ENCODE results near the gene SLC22A3.

SLC22A3 gene

DNA sequence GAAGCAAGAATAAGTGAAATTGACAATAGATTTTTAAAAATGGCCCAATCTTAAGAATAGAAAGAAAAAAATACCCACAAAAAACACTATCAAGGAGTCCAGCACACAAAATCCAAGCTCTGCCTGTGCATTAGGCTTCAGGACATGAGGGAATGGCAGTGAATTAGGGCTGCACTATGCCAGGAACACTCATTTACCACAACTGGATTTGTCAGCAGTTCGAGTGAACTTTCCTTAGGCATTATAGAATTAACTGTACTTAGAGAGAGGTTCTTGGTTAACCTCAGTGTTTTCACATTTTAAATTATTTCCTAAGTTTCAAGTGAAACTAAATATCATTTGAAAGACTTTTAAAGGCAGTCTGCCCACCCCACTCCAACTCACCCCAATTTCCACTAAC, 34.8 kb downstream of the SLC22A3 start:
- Histone ChIP-seq H3K4me3 (ENCODE audit: insufficient read depth in 1 of 2, low read depth in 1 of 2, low read length in 2 of 2) (no peak overlapping the region), H3K23ac (ENCODE audit: low read length in 2 of 2) (no peak overlapping the region), H3K18ac (ENCODE audit: low read depth in 1 of 2, low read length in 2 of 2) (no peak overlapping the region), H3K4me2 (ENCODE audit: low read length, poor library complexity, severe bottlenecking) (no peak overlapping the region), H2BK15ac (ENCODE audit: low read depth, poor library complexity, severe bottlenecking) (no peak overlapping the region), H3K79me1 (replicated peaks; ENCODE audit: low read length, poor library complexity, severe bottlenecking) (no peaks in the 10 kb centered on the region), H3K27ac (ENCODE audit: low read length, poor library complexity, severe bottlenecking) (no peak overlapping the region), H2AFZ (ENCODE audit: low read depth, low read length) (no peak overlapping the region), H4K91ac (ENCODE audit: low read length) (no peak overlapping the region), H3K36me3 (ENCODE audit: control insufficient read depth in 1 of 2, insufficient read depth in 2 of 2, low read depth in 1 of 2, low read length in 2 of 2) (no peaks in the 10 kb centered on the region), H4K8ac (ENCODE audit: low read length) (no peak overlapping the region), H3K9ac (ENCODE audit: low read length) (no peak overlapping the region), H3K14ac (ENCODE audit: low read length in 2 of 2) (no peak overlapping the region), H3K4me1 (ENCODE audit: control insufficient read depth, insufficient read depth, low read depth, low read length) (peaks cover 9% of the 10 kb centered on the region), H3K27me3 (ENCODE audit: control insufficient read depth in 1 of 2, insufficient read depth in 1 of 2, low read length in 2 of 2) (no peaks in the 10 kb centered on the region), H2BK120ac (ENCODE audit: low read depth, low read length) (no peak overlapping the region), H3K9me3 (ENCODE audit: control insufficient read depth, low read length) (no peaks in the 10 kb centered on the region), H2AK5ac (ENCODE audit: low read length, severe bottlenecking) (no peak overlapping the region), H2BK12ac (ENCODE audit: low read length in 2 of 2) (no peak overlapping the region), H2BK5ac (ENCODE audit: low read depth, low read length, poor library complexity, severe bottlenecking) (no peak overlapping the region), H3K4ac (ENCODE audit: low read depth in 1 of 2, low read length in 2 of 2) (no peak overlapping the region)
- no CpG with 5 or more reads among the region's 1 CpG for WGBS
- DNase-seq: no peak

DNA sequence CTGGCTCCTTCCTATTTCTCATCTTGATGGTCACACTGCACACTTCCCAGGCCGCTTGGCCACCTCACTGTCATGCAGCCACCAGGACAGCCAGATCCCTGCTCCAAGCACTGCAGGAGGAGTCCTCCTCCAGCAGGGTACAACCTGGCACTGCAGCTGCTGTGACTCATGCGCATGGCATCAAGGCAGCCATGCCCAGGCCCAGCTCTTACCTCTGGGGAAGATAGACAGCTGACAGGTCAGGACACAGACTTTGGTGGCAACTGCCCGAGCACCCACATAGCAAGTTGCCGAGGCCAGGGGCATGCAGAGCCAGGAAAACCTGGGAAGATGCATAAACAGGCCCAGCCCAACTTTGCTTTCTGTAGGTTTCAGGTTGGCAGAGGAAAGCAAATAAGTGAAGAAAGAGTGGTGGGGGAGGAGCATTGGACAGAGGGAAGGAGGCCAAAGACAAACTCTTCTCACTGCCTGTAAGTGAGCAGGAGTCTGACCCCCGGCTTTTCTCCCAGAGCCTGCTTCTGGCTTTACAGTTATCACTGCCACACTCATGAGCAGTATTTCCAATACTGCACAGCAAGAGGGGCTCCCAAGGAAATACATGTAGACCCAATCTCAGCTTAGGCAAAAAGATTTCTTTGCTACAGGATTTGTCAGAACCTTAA, 38.8 kb downstream of the SLC22A3 start:
- Histone ChIP-seq H3K4me3 (ENCODE audit: insufficient read depth in 1 of 2, low read depth in 1 of 2, low read length in 2 of 2) (peak overlapping the region in 1 of 2 experiments; percentile 14), H3K18ac (ENCODE audit: low read depth in 1 of 2, low read length in 2 of 2) (no peak overlapping the region), H3K14ac (ENCODE audit: low read length in 2 of 2) (no peak overlapping the region), H2BK15ac (ENCODE audit: low read depth, poor library complexity, severe bottlenecking) (no peak overlapping the region), H3K79me1 (replicated peaks; ENCODE audit: low read length, poor library complexity, severe bottlenecking) (no peaks in the 10 kb centered on the region), H3K27me3 (ENCODE audit: control insufficient read depth in 1 of 2, insufficient read depth in 1 of 2, low read length in 2 of 2) (no peaks in the 10 kb centered on the region), H3K4ac (ENCODE audit: low read depth in 1 of 2, low read length in 2 of 2) (no peak overlapping the region), H3K27ac (ENCODE audit: low read length, poor library complexity, severe bottlenecking) (no peak overlapping the region), H3K23ac (ENCODE audit: low read length in 2 of 2) (no peak overlapping the region), H2AFZ (ENCODE audit: low read depth, low read length) (no peak overlapping the region), H3K9ac (ENCODE audit: low read length) (no peak overlapping the region), H4K8ac (ENCODE audit: low read length) (no peak overlapping the region), H3K36me3 (ENCODE audit: control insufficient read depth in 1 of 2, insufficient read depth in 2 of 2, low read depth in 1 of 2, low read length in 2 of 2) (no peaks in the 10 kb centered on the region), H2BK120ac (ENCODE audit: low read depth, low read length) (no peak overlapping the region), H2BK5ac (ENCODE audit: low read depth, low read length, poor library complexity, severe bottlenecking) (no peak overlapping the region), H4K91ac (ENCODE audit: low read length) (no peak overlapping the region), H3K4me2 (ENCODE audit: low read length, poor library complexity, severe bottlenecking) (no peak overlapping the region), H2AK5ac (ENCODE audit: low read length, severe bottlenecking) (no peak overlapping the region), H3K4me1 (ENCODE audit: control insufficient read depth, insufficient read depth, low read depth, low read length) (peaks cover 14% of the 10 kb centered on the region), H2BK12ac (ENCODE audit: low read length in 2 of 2) (no peak overlapping the region), H3K9me3 (ENCODE audit: control insufficient read depth, low read length) (no peaks in the 10 kb centered on the region)
- WGBS: 72% methylated on average over 5 of the region's 5 CpGs
- DNase-seq: no peak

DNA sequence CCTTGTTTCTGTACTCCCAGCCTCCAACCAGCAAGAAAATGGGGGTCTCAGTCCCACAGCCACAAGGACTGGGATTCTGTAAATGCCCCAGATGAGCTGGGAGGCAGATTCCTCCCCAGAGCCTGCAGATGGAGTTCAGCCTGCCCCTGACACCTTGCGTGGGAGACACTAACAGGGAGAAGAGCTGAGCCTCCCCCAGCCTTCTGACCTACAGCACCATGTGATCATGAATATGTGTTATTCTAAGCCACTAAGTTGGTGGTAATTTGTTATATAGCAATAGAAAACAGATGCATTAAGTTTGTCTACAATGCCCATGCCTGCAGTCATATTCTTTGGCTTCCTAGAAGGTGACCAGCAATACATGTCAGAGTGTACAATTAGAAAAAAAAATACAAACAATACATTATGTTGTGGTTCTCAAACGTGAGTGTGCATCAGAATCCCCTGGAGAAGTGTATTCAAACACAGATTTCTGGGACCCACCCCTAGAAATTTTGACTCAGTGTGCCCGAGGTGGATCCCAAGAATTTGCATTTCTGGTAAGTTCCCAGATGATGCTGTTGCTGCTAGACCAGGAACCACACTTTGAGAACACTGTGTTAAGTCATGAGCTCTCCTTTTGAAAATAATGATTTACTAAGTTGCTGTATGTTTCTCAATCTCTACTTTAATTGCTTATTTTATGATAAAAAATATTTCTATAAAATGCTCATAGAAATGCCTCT, 39.9 kb downstream of the SLC22A3 start:
- Histone ChIP-seq H2AK5ac (ENCODE audit: low read length, severe bottlenecking) (no peak overlapping the region), H3K9me3 (ENCODE audit: control insufficient read depth, low read length) (no peaks in the 10 kb centered on the region), H3K18ac (ENCODE audit: low read depth in 1 of 2, low read length in 2 of 2) (no peak overlapping the region), H2BK15ac (ENCODE audit: low read depth, poor library complexity, severe bottlenecking) (no peak overlapping the region), H2BK5ac (ENCODE audit: low read depth, low read length, poor library complexity, severe bottlenecking) (no peak overlapping the region), H3K14ac (ENCODE audit: low read length in 2 of 2) (no peak overlapping the region), H4K91ac (ENCODE audit: low read length) (no peak overlapping the region), H4K8ac (ENCODE audit: low read length) (no peak overlapping the region), H2BK120ac (ENCODE audit: low read depth, low read length) (no peak overlapping the region), H3K27ac (ENCODE audit: low read length, poor library complexity, severe bottlenecking) (no peak overlapping the region), H3K36me3 (ENCODE audit: control insufficient read depth in 1 of 2, insufficient read depth in 2 of 2, low read depth in 1 of 2, low read length in 2 of 2) (no peaks in the 10 kb centered on the region), H3K9ac (ENCODE audit: low read length) (peak overlapping the region; percentile 8), H2BK12ac (ENCODE audit: low read length in 2 of 2) (no peak overlapping the region), H3K4ac (ENCODE audit: low read depth in 1 of 2, low read length in 2 of 2) (no peak overlapping the region), H3K4me2 (ENCODE audit: low read length, poor library complexity, severe bottlenecking) (no peak overlapping the region), H3K79me1 (replicated peaks; ENCODE audit: low read length, poor library complexity, severe bottlenecking) (no peaks in the 10 kb centered on the region), H2AFZ (ENCODE audit: low read depth, low read length) (no peak overlapping the region), H3K27me3 (ENCODE audit: control insufficient read depth in 1 of 2, insufficient read depth in 1 of 2, low read length in 2 of 2) (no peaks in the 10 kb centered on the region), H3K4me1 (ENCODE audit: control insufficient read depth, insufficient read depth, low read depth, low read length) (peaks cover 15% of the 10 kb centered on the region), H3K23ac (ENCODE audit: low read length in 2 of 2) (no peak overlapping the region), H3K4me3 (ENCODE audit: insufficient read depth in 1 of 2, low read depth in 1 of 2, low read length in 2 of 2) (no peak overlapping the region)
- WGBS: 28% methylated on average over 2 of the region's 3 CpGs
- no peak for DNase-seq

DNA sequence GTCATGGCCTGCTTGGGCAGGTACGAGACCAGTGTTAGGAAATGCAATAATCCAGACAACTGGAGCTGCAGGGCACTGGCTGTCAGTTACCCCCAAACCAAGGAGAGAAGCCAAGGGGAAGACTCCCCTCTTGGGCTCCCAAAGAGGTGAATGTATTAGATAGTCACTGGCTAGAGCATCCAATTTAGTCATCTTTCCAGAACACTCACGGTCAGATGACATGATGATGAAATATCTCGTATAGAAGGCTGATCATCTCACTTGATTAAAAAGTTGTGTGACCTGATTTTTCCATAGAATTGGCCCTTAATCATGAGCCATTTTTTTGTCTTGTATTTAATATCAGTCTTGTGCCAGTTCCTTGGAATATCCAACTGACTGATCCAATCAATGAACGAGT, 40.7 kb downstream of the SLC22A3 start:
- Histone ChIP-seq H3K14ac (ENCODE audit: low read length in 2 of 2) (no peak overlapping the region), H3K4me2 (ENCODE audit: low read length, poor library complexity, severe bottlenecking) (no peak overlapping the region), H2AK5ac (ENCODE audit: low read length, severe bottlenecking) (no peak overlapping the region), H2BK15ac (ENCODE audit: low read depth, poor library complexity, severe bottlenecking) (no peak overlapping the region), H2BK5ac (ENCODE audit: low read depth, low read length, poor library complexity, severe bottlenecking) (no peak overlapping the region), H3K27me3 (ENCODE audit: control insufficient read depth in 1 of 2, insufficient read depth in 1 of 2, low read length in 2 of 2) (no peaks in the 10 kb centered on the region), H3K9me3 (ENCODE audit: control insufficient read depth, low read length) (no peaks in the 10 kb centered on the region), H3K23ac (ENCODE audit: low read length in 2 of 2) (no peak overlapping the region), H3K4me1 (ENCODE audit: control insufficient read depth, insufficient read depth, low read depth, low read length) (peaks cover 15% of the 10 kb centered on the region), H4K8ac (ENCODE audit: low read length) (no peak overlapping the region), H2AFZ (ENCODE audit: low read depth, low read length) (no peak overlapping the region), H3K9ac (ENCODE audit: low read length) (peak overlapping the region; percentile 8), H3K79me1 (replicated peaks; ENCODE audit: low read length, poor library complexity, severe bottlenecking) (no peaks in the 10 kb centered on the region), H2BK12ac (ENCODE audit: low read length in 2 of 2) (no peak overlapping the region), H3K4ac (ENCODE audit: low read depth in 1 of 2, low read length in 2 of 2) (no peak overlapping the region), H3K27ac (ENCODE audit: low read length, poor library complexity, severe bottlenecking) (no peak overlapping the region), H2BK120ac (ENCODE audit: low read depth, low read length) (no peak overlapping the region), H4K91ac (ENCODE audit: low read length) (no peak overlapping the region), H3K18ac (ENCODE audit: low read depth in 1 of 2, low read length in 2 of 2) (no peak overlapping the region), H3K36me3 (ENCODE audit: control insufficient read depth in 1 of 2, insufficient read depth in 2 of 2, low read depth in 1 of 2, low read length in 2 of 2) (no peaks in the 10 kb centered on the region), H3K4me3 (ENCODE audit: insufficient read depth in 1 of 2, low read depth in 1 of 2, low read length in 2 of 2) (no peak overlapping the region)
- 82% methylated on average over 4 of the region's 4 CpGs for WGBS
- no peak for DNase-seq
